Measurements from ENCODE around the gene PTPRE.

Gene PTPRE

DNA sequence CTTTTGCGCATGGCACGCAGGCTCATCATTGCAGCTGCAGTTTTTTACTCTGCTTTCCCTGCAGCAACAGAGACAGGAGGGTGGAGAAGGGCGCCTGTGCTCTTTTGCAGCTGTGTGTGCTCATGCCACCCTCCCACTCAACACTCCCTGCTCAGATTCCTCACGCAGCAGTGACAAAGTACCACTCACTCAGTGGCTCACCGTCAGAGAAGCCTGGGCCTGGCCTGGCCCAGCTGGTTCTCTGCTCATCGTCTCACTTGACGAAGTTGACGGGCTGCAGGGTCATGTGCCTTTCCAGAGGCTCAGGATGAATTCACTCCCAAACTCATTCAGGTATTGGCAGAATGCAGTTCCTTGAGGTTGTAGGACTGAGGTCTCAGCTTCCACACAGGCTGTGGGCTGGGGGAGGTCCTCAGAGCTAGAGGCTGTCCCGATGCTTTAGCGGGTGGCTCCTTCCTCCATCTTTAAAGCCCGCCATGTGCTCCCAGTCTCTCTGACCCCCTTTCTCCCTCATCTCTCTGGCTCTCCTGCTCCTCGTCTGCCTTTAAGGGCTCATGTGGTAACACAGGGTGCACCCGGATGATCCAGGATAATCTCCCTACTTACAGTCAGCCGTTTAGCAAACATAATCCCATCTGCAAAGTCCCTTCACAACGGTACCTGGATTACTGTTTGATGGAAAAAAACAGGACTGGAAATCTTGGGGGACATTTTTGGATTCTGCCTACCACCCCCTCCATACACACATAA is 25.8 kb downstream of the PTPRE start:
- TF ChIP-seq, protein P1, sequence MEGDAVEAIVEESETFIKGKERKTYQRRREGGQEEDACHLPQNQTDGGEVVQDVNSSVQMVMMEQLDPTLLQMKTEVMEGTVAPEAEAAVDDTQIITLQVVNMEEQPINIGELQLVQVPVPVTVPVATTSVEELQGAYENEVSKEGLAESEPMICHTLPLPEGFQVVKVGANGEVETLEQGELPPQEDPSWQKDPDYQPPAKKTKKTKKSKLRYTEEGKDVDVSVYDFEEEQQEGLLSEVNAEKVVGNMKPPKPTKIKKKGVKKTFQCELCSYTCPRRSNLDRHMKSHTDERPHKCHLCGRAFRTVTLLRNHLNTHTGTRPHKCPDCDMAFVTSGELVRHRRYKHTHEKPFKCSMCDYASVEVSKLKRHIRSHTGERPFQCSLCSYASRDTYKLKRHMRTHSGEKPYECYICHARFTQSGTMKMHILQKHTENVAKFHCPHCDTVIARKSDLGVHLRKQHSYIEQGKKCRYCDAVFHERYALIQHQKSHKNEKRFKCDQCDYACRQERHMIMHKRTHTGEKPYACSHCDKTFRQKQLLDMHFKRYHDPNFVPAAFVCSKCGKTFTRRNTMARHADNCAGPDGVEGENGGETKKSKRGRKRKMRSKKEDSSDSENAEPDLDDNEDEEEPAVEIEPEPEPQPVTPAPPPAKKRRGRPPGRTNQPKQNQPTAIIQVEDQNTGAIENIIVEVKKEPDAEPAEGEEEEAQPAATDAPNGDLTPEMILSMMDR (conservative IDR thresholded peaks at IDR 0.05; ENCODE audit: low read depth, low read length): no peak
- Histone ChIP-seq H3K9ac (no peak overlapping the region), H4K20me1 (ENCODE audit: insufficient read depth) (no peaks in the 10 kb centered on the region), H3K36me3 (ENCODE audit: insufficient read depth) (no peaks in the 10 kb centered on the region), H3K27ac (no peak overlapping the region), H3K4me2 (no peak overlapping the region), H3K4me1 (ENCODE audit: low read depth, poor library complexity, severe bottlenecking) (no peaks in the 10 kb centered on the region), H3K27me3 (ENCODE audit: insufficient read depth, low read depth) (no peaks in the 10 kb centered on the region), H3K79me2 (ENCODE audit: insufficient read depth, low read depth) (no peaks in the 10 kb centered on the region), H3K4me3 (IDR thresholded peaks at IDR 0.05; ENCODE audit: insufficient read depth, low read depth, low read length) (no peak overlapping the region), H2AFZ (ENCODE audit: low read depth) (no peak overlapping the region)

DNA sequence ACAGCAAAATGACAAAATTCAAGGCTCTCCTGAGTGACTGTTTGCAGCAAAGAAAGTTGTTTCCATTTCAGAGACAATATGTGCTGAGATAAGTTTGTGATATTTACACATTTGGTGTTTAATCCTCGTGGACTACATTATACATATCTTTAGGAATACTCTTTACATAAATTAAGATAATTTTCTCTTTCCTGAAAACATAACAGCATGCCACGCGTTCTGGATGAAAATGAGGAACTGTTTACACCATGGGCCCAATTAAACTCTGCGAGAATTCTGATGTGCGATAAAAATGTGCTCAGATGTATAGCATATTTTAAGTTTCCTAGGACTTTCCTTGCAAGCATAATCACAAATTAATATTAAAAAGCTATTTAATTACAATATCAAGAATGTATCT is 26.4 kb downstream of the PTPRE start:
- H3K9ac ChIP-seq: no peak overlapping the region
- no peak overlapping the region for H3K4me2 ChIP-seq
- no peaks in the 10 kb centered on the region for H3K27me3 ChIP-seq (ENCODE audit: insufficient read depth, low read depth)
- TF ChIP-seq, protein P1 (conservative IDR thresholded peaks at IDR 0.05; ENCODE audit: low read depth, low read length): no peak
- H3K36me3 ChIP-seq (ENCODE audit: insufficient read depth): no peaks in the 10 kb centered on the region
- no peaks in the 10 kb centered on the region for H3K79me2 ChIP-seq (ENCODE audit: insufficient read depth, low read depth)
- H3K4me1 ChIP-seq (ENCODE audit: low read depth, poor library complexity, severe bottlenecking): no peaks in the 10 kb centered on the region
- no peaks in the 10 kb centered on the region for H4K20me1 ChIP-seq (ENCODE audit: insufficient read depth)
- H2AFZ ChIP-seq (ENCODE audit: low read depth): no peak overlapping the region
- H3K27ac ChIP-seq: no peak overlapping the region
- H3K4me3 ChIP-seq (IDR thresholded peaks at IDR 0.05; ENCODE audit: insufficient read depth, low read depth, low read length): no peak overlapping the region

DNA sequence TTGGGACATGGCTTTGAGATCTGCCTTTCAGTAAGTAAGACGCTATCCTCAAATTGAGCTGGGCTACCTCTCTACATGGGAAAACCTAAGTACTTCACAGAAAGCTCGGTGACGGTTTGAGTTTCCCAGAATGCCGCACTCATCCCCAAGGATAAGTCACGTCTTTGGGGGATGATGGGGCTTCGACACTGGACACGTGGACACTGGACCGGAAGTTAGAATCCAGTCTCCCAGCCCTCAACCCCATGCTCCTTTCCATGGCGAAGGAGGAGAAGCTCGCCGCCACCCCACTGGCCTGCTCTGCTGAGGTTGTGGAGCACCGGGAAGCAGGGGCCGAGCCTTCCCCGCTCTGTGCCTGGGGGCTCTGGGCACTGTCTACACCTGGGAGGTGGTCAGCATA is 27.5 kb downstream of the PTPRE start:
- H2AFZ ChIP-seq (ENCODE audit: low read depth): no peak overlapping the region
- H3K4me3 ChIP-seq (IDR thresholded peaks at IDR 0.05; ENCODE audit: insufficient read depth, low read depth, low read length): no peak overlapping the region
- H3K79me2 ChIP-seq (ENCODE audit: insufficient read depth, low read depth): no peaks in the 10 kb centered on the region
- H3K27me3 ChIP-seq (ENCODE audit: insufficient read depth, low read depth): no peaks in the 10 kb centered on the region
- H3K4me2 ChIP-seq: no peak overlapping the region
- H3K4me1 ChIP-seq (ENCODE audit: low read depth, poor library complexity, severe bottlenecking): no peaks in the 10 kb centered on the region
- TF ChIP-seq, protein P1 (conservative IDR thresholded peaks at IDR 0.05; ENCODE audit: low read depth, low read length): no peak
- H3K36me3 ChIP-seq (ENCODE audit: insufficient read depth): no peaks in the 10 kb centered on the region
- no peaks in the 10 kb centered on the region for H4K20me1 ChIP-seq (ENCODE audit: insufficient read depth)
- H3K9ac ChIP-seq: no peak overlapping the region
- H3K27ac ChIP-seq: no peak overlapping the region

DNA sequence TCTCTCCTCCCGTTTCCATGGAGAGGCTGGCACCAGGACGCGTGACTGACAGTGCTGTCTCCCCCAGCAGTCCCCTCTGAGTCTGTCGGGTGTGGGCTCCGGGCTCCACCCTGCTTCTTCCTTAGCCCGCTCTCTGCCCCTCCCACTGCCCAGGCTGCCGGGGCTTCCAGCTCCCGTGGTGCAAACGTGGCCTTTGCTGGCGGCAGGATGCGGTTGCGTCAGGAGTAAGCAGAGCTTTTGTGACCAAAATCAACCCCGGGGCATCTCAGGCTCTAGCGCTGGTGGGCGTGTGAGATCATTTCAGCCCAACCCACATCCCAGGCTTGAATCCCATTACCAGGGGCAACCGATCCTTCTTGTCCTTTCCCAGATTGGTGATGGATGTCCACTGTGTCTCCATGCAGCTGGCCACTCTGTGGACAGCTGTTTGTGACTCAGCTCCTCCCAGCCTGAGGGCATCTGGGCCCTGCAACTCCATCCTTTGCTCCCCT is 28.2 kb downstream of the PTPRE start:
- no peaks in the 10 kb centered on the region for H3K79me2 ChIP-seq (ENCODE audit: insufficient read depth, low read depth)
- H3K36me3 ChIP-seq (ENCODE audit: insufficient read depth): no peaks in the 10 kb centered on the region
- H3K27ac ChIP-seq: no peak overlapping the region
- no peak overlapping the region for H3K4me2 ChIP-seq
- H2AFZ ChIP-seq (ENCODE audit: low read depth): no peak overlapping the region
- H3K27me3 ChIP-seq (ENCODE audit: insufficient read depth, low read depth): no peaks in the 10 kb centered on the region
- TF ChIP-seq, protein P1 (conservative IDR thresholded peaks at IDR 0.05; ENCODE audit: low read depth, low read length): no peak
- no peaks in the 10 kb centered on the region for H4K20me1 ChIP-seq (ENCODE audit: insufficient read depth)
- no peaks in the 10 kb centered on the region for H3K4me1 ChIP-seq (ENCODE audit: low read depth, poor library complexity, severe bottlenecking)
- H3K9ac ChIP-seq: no peak overlapping the region
- no peak overlapping the region for H3K4me3 ChIP-seq (IDR thresholded peaks at IDR 0.05; ENCODE audit: insufficient read depth, low read depth, low read length)

Measured in KMS-11 (cell line).